IPS DF 4.7 (cell line): ENCODE results near the gene CDHR5.

Experiments
- DNase-seq: peaks from one replicate; pipeline ENCODE4 v3.0.0-alpha.2; 2013; ENCODE audit warnings: low spot score; ENCODE audit errors: extremely low read depth

CDHR5 gene

DNA sequence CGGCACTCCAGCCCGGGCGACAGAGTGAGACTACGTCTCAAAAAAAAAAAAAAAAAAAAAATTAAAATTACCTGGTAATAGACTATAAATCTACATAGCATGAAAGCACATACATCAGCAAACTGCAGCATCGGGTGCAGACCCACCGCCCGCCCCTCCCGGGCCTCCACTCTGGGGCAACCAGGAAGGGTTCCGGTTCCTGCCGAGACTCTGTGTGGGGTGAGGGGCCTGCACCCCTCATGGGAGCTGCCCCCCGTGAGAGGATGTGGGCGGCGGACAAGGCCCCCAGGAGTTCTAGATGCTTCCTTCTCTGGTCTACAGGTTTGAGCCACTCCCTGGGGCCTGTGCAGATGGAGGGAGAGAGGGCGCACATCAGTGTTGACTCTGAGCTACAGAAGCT, 21.5 kb upstream of the CDHR5 start:
- DNase-seq: no peak

DNA sequence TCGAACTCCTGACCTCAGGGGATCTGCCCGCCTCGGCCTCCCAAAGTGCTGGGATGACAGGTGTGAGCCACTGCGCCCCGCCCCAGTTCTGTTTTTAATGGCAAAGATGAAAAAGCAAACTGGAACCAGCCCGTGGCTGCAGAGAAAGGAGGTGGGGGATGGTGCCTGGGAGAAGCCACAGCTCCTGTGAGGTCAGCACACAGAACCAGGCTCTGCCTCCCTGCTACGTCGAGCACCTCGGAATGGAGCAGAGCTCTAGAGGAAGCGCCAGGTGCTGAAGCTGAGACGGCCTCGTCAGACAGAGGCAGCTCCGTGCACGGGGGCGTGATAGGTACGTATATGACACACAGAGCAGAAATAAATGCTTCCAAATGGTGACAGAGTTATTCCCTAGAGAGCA, 20.8 kb upstream of the CDHR5 start:
- DNase-seq: no peak

DNA sequence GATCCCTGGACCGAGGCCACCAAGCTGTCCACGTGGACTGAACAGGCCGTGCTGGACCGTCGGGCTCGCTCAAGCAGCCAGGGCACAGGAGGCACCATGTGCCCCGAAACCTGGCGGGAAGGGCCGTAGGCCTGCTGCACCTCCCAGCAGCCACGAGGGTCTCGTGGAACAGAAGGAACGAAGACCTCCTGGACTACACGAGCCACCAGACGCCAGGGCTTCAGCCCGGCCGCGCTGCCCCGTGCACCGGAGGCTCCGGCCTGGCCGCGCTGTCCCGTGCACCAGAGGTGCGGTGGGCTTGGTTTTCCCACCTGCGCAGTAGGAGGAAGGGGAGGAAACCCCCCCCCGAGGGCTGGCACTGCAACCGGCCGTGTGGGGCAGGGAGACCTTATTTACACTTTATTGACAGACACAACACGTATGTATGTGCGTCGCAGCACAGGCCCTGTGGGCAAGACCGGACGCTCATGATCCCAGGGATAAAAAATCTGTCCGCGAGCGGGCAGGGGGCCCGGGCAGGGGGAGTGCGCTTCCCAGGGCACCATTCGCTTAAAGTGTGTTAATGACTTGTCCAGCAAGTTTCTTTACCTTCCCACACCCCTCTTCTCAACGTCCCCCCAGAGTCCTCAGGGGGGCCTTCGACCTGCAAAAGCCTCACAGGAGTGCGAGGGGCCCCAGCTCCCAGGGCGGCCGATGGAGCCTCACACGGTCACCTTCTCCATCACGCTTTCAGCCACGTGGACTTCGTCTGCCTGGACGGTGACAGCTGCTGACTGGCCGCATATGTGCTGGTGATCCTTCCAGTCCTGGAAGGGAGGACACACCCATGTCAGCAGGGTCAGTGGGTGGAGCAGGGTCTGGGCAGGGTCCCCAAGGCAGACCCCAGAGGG, 19.3 kb upstream of the CDHR5 start:
- no peak for DNase-seq

DNA sequence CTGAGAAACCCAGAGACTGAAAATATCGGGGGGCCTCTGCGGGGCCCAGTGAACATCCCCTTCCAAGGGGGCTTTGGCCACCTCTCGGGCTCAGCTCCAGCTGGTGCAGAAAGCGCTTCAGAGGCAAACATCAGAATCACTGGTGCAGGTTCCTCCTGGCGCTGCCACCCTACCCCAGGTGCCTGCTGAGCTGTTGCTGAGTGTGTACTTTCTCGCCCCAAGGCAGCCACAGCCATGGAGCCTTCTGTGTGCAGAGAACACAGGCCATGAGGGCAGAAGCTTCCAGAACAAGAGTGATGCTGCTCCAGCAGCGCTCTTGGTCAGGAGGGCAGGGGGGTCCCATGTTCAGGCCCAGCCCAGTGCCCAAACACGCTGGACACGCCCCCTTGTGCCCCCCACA, 18.6 kb upstream of the CDHR5 start:
- DNase-seq: no peak

- DNase-seq: no peak
Measured at GRCh38 chr11:641806-642370, 17.1 kb upstream of the CDHR5 start.

DNA sequence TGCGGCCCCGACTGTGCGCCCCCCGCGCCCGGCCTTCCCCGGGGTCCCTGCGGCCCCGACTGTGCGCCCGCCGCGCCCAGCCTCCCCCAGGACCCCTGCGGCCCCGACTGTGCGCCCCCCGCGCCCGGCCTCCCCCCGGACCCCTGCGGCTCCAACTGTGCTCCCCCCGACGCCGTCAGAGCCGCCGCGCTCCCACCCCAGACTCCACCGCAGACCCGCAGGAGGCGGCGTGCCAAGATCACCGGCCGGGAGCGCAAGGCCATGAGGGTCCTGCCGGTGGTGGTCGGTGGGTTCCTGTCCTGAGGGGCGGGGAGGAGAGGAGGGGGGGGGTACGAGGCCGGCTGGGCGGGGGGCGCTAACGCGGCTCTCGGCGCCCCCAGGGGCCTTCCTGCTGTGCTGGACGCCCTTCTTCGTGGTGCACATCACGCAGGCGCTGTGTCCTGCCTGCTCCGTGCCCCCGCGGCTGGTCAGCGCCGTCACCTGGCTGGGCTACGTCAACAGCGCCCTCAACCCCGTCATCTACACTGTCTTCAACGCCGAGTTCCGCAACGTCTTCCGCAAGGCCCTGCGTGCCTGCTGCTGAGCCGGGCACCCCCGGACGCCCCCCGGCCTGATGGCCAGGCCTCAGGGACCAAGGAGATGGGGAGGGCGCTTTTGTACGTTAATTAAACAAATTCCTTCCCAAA, 15.4 kb upstream of the CDHR5 start:
- no peak for DNase-seq

DNA sequence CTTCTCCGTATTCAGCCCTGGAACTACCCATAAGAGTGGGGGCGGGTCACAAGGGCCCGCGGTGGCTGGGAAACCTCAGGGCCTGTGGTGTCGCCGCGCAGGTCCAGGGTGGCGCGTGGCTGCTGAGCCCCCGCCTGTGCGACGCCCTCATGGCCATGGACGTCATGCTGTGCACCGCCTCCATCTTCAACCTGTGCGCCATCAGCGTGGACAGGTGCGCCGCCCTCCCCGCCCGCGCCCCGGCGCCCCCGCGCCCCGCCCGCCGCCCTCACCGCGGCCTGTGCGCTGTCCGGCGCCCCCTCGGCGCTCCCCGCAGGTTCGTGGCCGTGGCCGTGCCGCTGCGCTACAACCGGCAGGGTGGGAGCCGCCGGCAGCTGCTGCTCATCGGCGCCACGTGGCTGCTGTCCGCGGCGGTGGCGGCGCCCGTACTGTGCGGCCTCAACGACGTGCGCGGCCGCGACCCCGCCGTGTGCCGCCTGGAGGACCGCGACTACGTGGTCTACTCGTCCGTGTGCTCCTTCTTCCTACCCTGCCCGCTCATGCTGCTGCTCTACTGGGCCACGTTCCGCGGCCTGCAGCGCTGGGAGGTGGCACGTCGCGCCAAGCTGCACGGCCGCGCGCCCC, 14.7 kb upstream of the CDHR5 start:
- DNase-seq: no peak

DNA sequence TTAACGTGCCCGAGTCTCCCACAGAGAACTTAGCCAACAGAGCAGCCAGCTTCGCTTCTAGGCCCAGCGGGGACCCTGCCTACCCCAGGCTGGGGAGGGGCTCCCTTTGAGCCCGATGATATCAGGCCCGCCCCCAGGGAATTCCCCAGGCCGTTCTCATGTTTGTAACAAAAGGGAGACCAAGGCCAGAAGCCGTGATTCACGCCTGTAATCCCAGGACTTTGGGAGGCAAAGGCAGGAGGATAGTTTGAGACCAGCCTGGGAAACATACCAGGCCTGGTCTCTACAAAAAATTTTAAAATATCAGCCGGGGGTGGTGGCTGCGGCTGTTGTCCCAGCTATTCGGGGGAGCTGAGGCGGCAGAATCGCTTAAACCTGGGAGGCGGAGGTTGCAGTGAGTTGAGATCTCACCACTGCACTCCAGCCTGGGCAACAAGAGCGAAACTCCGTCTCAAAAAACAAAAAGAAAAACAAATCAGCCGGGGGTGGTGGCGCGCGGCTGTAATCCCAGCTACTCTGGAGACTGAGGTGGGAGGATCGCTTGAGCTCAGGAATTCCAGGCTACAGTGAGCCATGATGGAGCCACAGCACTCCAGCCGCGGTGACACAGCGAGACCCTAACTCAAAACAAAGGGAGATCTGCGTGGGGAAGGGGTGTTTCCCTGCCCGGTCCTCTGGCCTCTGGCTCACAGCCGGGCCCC, 14.0 kb upstream of the CDHR5 start:
- DNase-seq: no peak

DNA sequence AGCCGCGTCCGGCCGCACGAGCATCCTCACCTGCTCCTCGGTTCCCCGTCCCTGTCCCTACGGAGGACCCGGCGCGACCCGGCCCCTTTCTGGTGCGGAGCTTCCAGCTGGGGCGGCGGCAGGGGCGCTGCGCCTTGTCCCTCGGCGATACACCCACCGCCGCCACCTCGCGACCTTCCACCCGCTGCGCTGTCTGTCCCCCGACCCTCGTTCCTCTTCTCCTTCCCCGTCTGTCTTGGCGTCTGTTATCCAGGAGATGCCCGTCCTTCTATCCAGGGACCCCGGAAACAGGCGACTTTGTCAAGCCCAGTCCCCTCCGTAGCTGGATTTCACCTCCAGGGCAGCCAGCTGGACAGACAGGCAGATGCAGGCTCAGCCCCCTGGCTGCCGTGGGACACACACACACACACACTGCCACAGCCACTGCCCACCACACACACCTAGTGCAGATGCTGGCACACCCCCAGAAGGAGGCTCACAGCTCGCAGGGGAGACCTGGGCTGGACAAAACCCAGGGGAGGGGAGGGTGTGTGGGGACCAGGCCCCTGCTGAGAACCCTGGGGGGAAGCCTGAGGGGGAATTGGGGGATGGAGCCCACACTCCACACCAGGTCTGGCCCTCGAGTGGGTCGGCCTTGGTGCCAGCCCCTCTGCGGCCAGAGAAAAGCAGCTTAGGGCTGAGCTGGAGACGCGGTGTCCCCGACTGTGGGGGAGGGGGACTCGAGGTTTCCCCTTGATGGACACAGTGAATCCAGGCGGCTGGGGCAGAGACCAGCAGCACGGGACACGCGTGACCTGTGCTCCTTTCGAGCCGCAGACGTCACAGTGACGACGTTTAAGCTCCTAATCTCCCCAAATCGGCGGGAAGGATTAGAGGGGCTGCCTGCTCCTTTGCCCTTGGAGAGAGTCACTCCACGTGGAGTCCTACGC, 13.1 kb upstream of the CDHR5 start:
- no peak for DNase-seq

- no peak for DNase-seq
Measured at GRCh38 chr11:637333-637592, 12.5 kb upstream of the CDHR5 start.

GRCh38 chr11:636511-637332, 12.0 kb upstream of the CDHR5 start, which contains the start of gene DRD4:
Gene DRD4, plus strand, starts transcription at chr11:637269. Its CDS starts 36 bp downstream, at chr11:637305.
- no peak for DNase-seq

GRCh38 chr11:635945-636510, 11.3 kb upstream of the CDHR5 start:
- DNase-seq: no peak

GRCh38 chr11:630871-631270, 6.1 kb upstream of the CDHR5 start:
- no peak for DNase-seq

DNA sequence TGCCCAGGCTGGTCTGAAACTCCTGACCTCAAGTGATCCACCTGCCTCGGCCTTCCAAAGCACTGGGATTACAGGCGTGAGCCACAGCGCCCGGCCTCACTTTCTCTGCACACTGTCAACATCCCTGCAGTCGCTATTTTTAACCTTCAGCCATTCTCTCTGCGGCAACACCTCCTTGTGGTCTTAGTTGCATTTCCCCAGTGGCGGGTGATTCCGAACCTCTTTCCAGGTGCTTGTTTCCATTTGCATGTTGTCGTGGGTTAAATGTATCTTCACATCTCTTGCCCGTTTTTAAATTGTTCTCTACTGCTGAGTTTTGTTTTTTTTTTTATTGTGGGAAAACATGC, 4.5 kb upstream of the CDHR5 start:
- no peak for DNase-seq

- no peak for DNase-seq
Measured at GRCh38 chr11:628056-628455, 3.3 kb upstream of the CDHR5 start.

- no peak for DNase-seq
Measured at GRCh38 chr11:627308-627576, 2.5 kb upstream of the CDHR5 start.

DNA sequence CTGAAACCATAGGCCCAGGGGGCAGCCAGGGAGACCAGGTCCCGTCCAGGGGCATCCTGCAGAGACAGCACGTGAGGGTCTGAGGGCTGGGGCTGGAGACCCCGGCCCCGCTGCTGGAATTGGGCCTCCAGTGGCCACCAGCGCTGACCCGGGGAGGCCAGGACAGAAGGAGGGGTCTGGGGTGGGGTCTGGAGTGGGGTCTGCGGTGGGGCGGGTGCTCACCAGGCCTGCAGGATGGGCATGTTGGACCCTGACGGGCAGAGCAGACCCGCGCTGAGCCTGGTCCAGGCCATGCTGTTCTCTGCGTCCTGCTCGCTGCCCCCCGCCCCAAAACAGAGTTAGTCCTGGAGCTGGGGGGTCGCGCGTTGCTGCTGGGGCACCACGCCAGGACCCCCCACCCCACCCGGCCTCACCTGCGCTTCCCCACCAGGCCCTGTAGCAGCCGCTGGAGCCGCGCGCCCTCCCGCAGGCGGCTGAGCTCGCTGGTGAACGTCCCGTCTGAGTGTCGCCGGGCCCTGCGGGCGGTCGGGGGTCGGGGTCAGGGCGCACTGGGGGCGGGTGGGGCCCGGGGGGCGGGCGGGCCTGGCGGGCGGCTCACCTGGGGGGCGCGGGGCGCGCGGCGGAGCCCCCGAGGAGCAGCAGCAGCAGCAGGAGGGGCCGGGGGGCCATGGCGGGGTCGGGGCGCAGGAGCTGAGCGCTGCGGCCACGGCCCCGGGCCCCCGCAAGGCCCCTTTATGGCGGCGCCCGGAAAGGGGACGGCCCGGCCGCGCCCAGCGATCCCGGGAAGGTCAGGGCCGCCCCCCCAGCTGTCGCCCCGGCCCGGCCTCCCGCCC, 1.9 kb upstream of the CDHR5 start, which contains the start of gene SCT:
Gene SCT, minus strand, starts transcription at position 707 of the 833 bp plus-strand sequence. Its CDS starts 38 bp downstream, at position 669.
- no peak for DNase-seq

DNA sequence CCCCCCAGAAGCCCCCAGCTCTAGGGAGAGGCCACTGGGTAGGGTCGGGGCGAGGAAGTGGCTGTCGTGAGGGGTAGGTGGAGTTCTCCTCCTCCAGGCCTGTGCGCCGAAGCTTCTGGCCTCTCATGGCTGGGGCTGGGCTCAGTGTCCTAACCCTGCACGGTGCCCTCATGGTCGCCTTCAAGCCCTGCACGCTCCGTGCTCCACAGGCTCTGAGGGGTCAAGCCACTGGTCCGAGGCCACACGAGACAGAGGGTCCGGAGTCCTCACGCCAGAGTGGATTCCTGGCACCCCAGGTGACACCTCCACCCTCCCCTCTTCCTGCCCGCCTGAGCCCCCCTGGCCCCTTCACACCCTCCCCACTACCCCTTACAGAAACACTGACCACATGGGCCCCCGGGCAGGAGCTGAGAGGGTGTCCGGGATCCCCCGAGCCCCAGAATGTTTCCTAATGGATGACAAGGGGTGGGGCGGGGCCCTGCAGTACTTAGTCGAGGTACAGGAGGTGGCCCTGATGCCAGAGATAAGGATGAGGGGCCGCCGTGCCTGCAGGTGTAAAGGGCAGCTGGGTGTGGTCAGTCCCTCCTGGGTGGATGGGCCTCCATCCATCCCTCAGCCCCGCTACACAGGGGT, 997 bp upstream of the CDHR5 start:
- DNase-seq: no peak
